BLaER1 (cell line): ENCODE measurements around the gene USP49.
"Not testable (repeated sequence)": the region's sequence is repeated elsewhere in the genome, so short reads cannot be mapped to it uniquely, and the experiment has no call there.

Experiments used
- H3K27ac ChIP-seq: shearing (Covaris generic); formaldehyde crosslinking; 2 replicates; pipeline ENCODE4 v1.8.1; 2022
- H3K27me3 ChIP-seq: shearing (Covaris generic); formaldehyde crosslinking; 2 replicates; pipeline ENCODE4 v1.8.1; 2022
- H3K36me3 ChIP-seq: shearing (Covaris generic); formaldehyde crosslinking; 2 replicates; pipeline ENCODE4 v1.8.1; 2022
- H3K4me1 ChIP-seq: shearing (Covaris generic); formaldehyde crosslinking; 2 replicates; pipeline ENCODE4 v1.8.1; 2022
- H3K4me2 ChIP-seq: shearing (Covaris generic); formaldehyde crosslinking; 2 replicates; pipeline ENCODE4 v1.8.1; 2022
- H3K4me3 ChIP-seq: shearing (Covaris generic); formaldehyde crosslinking; 2 replicates; pipeline ENCODE4 v1.8.1; 2022
- H3K9ac ChIP-seq: shearing (Covaris generic); formaldehyde crosslinking; 2 replicates; pipeline ENCODE4 v1.8.1; 2022
- H3K9me3 ChIP-seq: shearing (Covaris generic); formaldehyde crosslinking; 2 replicates; pipeline ENCODE4 v1.8.1; 2022
- H4K20me1 ChIP-seq: shearing (Covaris generic); formaldehyde crosslinking; 2 replicates; pipeline ENCODE4 v1.8.1; 2022
- Cebpa-rat ChIP-seq: shearing (Covaris generic); IDR thresholded peaks from 2 replicates; pipeline ENCODE4 v1.8.1; 2022

The USP49 gene

DNA sequence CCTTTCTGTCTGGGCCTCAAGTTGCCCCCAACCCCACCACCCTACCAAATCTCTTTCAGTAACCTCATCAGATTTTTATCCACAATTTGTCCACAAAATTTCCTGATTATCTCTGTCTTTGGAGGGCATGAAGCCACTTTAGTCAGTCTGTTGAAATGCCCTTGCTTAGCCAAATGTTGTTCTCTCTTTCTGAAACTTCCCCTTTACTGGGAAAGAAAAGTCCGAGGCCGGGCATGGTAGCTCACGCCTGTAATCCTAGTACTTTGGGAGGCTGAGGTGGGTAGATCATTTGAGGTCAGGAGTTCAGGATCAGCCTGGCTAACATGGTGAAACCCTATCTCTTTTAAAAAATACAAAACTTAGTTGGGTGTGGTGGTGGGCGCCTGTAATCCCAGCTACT, 73.9 kb downstream of the USP49 start:
- no peak overlapping the region for H3K27ac ChIP-seq
- no peaks in the 10 kb centered on the region for H3K27me3 ChIP-seq
- H3K4me1 ChIP-seq = no peaks in the 10 kb centered on the region
- peaks cover 33% of the 10 kb centered on the region; the same call in 1 of the 2 replicates for H4K20me1 ChIP-seq
- no peak overlapping the region for H3K9ac ChIP-seq
- H3K4me2 ChIP-seq = no peak overlapping the region
- no peaks in the 10 kb centered on the region for H3K9me3 ChIP-seq
- H3K4me3 ChIP-seq = no peak overlapping the region
- no peak for TF ChIP-seq Cebpa-rat
- peaks cover 42% of the 10 kb centered on the region for H3K36me3 ChIP-seq

DNA sequence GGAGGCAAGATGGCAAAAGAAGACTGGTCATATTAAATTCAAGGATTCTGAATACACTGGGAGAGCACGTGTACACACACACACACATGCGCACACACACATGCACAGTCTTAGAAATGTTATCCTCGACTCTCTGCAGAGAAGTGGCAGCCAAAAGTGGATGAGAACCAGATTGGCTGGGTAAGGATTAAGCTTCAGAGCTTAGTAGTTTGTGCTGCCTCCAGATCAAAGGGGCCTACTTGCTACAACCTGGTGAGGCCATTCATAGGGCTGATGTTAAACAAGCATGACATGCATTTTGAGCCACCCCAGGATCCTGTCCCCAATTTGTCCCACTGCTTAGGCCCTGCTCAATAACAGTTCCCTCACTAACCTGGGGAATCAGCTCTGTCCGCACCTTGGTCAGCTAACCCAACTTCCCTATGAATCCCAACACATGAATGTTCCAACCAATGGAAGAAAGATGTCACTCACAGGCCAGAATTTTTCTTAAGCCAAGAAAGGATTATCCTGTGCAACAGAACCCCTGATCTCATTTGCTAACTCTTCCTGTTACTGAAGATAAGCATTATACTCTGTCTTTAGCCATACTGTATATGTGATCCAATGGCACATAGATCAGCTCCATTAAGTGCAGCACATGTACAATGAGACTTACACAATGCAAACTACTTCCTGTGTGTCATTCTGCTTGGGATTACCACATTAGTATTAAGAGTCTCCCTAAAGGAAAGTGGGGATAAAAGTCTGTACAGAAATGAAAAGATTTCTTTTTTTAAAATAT, 76.7 kb downstream of the USP49 start:
- no peak overlapping the region for H3K4me3 ChIP-seq
- H3K9me3 ChIP-seq = no peaks in the 10 kb centered on the region
- H3K27me3 ChIP-seq = no peaks in the 10 kb centered on the region
- H3K4me2 ChIP-seq = no peak overlapping the region
- H3K36me3 ChIP-seq = peaks cover 45% of the 10 kb centered on the region
- peaks cover 28% of the 10 kb centered on the region; the same call in 1 of the 2 replicates for H4K20me1 ChIP-seq
- no peak overlapping the region for H3K9ac ChIP-seq
- H3K27ac ChIP-seq = no peak overlapping the region
- H3K4me1 ChIP-seq = no peaks in the 10 kb centered on the region
- TF ChIP-seq Cebpa-rat = no peak

DNA sequence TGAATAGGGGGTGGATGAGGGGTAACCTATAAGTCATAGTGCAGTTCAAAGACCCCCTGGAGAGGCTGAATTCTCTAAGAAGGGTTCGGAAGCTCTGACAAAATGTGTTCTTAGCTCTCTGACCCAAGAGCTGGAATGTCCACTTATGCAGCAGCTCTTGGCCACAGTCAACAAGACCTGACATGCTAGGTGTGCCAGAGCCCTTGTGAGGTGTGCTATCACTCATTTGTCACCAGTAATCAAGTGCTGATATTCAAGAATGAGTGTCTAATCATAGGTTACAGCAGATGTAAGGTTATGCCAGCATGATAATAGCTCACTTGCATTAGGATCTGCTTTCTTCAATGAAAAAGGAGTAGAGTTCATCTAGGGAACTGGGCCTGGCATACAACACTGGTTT, 79.6 kb downstream of the USP49 start:
- Histone ChIP-seq H3K9ac (no peak overlapping the region), H3K36me3 (peaks cover 32% of the 10 kb centered on the region), H3K9me3 (no peaks in the 10 kb centered on the region), H3K4me2 (no peak overlapping the region), H3K27me3 (no peaks in the 10 kb centered on the region), H3K4me1 (no peaks in the 10 kb centered on the region), H3K4me3 (no peak overlapping the region), H3K27ac (no peak overlapping the region), H4K20me1 (peaks cover 15% of the 10 kb centered on the region; the same call in 1 of the 2 replicates)
- TF ChIP-seq Cebpa-rat = no peak

DNA sequence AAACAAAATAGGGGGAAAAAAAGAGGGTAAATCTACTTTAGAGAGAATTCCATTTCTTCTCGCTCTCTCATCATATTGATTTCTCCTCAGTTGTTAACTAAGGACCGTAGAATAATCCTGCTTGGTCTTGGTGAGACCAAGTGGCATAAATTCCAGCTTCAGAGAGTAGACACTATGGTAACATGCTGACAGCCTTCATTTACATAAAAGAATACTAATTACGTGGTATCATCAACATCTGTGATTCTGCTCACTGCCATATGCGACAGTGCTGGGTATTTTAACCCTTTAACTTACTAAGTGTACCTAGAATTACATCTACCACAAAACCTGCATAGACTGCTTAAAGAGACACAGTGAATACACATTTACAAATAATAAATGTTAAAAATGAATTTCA, 80.5 kb downstream of the USP49 start:
- H3K4me2 ChIP-seq = no peak overlapping the region

DNA sequence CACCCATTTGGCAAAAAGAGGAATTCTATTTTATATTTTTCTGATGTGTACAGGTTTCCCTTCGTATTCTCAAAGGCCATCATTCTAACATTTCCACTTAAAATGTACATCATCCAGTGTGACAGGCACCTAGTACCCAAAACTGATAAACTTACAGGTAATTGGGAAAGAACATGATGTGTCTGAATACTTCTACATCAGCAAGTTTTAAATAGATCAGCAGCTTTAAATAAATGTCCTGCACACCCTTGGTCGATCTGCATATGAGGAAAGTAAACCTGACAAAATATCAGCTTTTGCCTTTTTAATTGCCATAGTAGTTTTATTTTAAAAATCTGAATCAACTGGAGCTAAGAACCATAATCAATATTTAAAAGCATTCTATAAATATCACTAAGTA, 81.2 kb downstream of the USP49 start:
- Histone ChIP-seq H3K4me3 (no peak overlapping the region), H3K27me3 (no peaks in the 10 kb centered on the region), H3K36me3 (peaks cover 32% of the 10 kb centered on the region), H3K9me3 (no peaks in the 10 kb centered on the region), H3K27ac (no peak overlapping the region), H3K9ac (no peak overlapping the region), H4K20me1 (peaks cover 15% of the 10 kb centered on the region; the same call in 1 of the 2 replicates), H3K4me1 (no peaks in the 10 kb centered on the region), H3K4me2 (no peak overlapping the region)
- no peak for TF ChIP-seq Cebpa-rat

More for the DNA sequence above, 80.5 kb downstream of the USP49 start:
- H3K36me3 ChIP-seq = peaks cover 32% of the 10 kb centered on the region
- TF ChIP-seq Cebpa-rat = no peak
- H3K9me3 ChIP-seq = no peaks in the 10 kb centered on the region
- peaks cover 15% of the 10 kb centered on the region; the same call in 1 of the 2 replicates for H4K20me1 ChIP-seq
- no peak overlapping the region for H3K27ac ChIP-seq
- no peaks in the 10 kb centered on the region for H3K4me1 ChIP-seq
- H3K9ac ChIP-seq = no peak overlapping the region
- no peaks in the 10 kb centered on the region for H3K27me3 ChIP-seq
- no peak overlapping the region for H3K4me3 ChIP-seq

DNA sequence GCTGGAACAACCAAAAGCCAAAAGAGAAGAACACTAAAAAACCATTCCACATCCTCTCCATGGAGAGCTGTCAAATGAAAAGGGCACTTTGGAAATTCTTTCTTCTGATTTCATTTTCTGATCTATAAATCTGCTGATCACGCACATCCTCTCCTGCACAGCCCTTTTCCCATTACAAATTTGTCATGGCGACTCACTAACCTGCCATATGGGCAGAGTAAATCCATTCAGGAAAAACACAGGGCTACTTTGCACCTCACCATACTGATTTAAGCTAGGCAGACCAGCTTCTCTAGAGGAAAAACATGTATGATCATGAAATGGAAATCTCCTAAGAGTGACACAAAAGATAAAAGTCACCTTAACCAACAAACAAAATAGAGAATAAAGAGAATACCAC, 81.7 kb downstream of the USP49 start:
- Histone ChIP-seq H4K20me1 (peaks cover 15% of the 10 kb centered on the region; the same call in 1 of the 2 replicates), H3K27ac (no peak overlapping the region), H3K9ac (no peak overlapping the region), H3K4me1 (no peaks in the 10 kb centered on the region), H3K36me3 (peaks cover 28% of the 10 kb centered on the region), H3K9me3 (no peaks in the 10 kb centered on the region), H3K4me2 (no peak overlapping the region), H3K27me3 (no peaks in the 10 kb centered on the region), H3K4me3 (no peak overlapping the region)
- no peak for TF ChIP-seq Cebpa-rat

DNA sequence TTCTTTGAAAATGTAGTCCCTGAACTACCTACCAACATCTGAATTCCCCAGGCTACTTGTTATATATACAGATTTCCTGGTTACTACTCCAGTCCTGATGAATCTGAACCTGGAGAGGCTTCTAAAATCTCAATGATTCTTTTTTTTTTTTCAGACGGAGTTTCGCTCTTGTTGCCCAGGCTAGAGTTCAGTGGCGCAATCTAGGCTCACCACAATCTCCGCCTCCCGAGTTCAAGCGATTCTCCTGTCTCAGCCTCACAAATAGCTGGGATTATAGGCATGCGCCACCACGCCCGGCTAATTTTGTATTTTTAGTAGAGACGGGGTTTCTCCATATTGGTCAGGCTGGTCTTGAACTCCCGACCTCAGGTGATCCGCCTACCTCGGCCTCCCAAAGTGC, 83.2 kb downstream of the USP49 start:
- not testable (repeated sequence) for H3K4me1 ChIP-seq, H3K9ac ChIP-seq, H3K27me3 ChIP-seq, H3K27ac ChIP-seq, H3K4me2 ChIP-seq, H3K9me3 ChIP-seq, H3K4me3 ChIP-seq
- peaks cover 14% of the 10 kb centered on the region; the same call in 1 of the 2 replicates for H4K20me1 ChIP-seq
- peaks cover 25% of the 10 kb centered on the region for H3K36me3 ChIP-seq

DNA sequence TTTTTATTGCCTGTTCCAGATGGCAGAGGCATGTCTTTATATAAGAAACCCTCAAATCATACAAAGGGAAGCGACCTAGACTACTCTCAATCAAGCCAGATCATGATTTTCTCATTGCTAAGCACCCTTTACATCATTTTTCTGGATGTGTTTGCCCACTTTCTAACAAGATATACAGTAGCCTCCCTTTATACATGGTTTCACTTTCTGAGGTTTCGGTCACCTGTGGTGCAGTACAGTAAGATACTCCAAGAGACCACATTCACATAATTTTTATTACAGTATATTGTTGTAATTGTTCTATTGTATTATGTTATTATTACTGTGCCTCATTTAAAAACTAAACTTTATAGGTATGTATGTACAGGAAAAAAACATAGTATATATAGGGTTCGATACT, 84.1 kb downstream of the USP49 start:
- Histone ChIP-seq H4K20me1 (peaks cover 13% of the 10 kb centered on the region; the same call in 1 of the 2 replicates), H3K4me2 (no peak overlapping the region), H3K9ac (no peak overlapping the region), H3K4me3 (no peak overlapping the region), H3K36me3 (peaks cover 31% of the 10 kb centered on the region), H3K27me3 (no peaks in the 10 kb centered on the region), H3K4me1 (no peaks in the 10 kb centered on the region), H3K27ac (no peak overlapping the region), H3K9me3 (no peaks in the 10 kb centered on the region)
- no peak for TF ChIP-seq Cebpa-rat

DNA sequence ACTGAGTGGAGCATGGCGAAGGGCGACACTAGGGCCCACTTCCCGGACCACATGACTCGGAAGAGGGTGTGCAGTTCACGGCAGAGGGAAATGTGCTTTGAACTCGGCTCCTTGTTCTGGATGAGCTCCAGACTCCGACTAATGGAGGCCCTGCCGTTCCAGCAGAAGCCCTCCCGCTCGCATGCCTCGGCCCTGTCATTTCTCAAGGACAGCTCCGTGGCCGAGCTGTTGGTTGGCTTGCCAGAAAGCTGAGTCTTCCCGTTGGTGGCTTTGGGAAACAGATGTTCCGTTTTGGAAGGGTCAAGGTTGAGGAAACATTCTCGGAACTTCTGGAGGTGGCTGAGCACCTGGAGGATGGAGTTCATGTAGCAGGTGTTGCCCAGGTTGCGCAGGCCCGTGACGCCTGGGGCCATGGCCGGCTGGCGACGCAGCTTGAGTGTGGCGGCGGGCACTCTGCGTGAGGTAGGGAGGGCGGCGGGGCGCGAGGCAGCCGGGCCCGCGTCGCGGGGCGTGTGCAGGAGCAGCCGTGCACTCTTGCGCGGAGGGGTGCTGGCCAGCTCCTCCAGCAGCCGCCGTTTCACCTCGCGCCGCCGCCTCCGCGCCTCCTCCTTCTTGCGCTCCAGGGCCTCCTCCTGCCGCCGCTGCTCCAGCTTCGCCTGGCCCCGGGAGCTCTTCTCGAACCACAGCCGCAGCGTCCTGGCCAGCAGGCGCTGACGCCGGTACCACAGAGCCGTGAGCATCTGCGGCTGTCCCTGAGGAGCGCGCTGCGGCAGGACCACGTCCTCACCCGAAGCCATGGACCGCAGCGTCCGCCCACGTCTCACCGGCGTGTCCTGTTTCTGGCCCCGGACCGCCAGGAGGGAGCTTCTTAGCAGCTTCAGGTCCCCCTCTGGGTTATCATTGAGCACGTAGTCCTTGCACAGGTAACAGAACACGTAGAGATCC, 89.1 kb downstream of the USP49 start:
- H3K27ac ChIP-seq = no peak overlapping the region
- peaks cover 39% of the 10 kb centered on the region for H4K20me1 ChIP-seq
- TF ChIP-seq Cebpa-rat = no peak
- no peaks in the 10 kb centered on the region for H3K9me3 ChIP-seq
- H3K27me3 ChIP-seq = no peaks in the 10 kb centered on the region
- peaks cover 59% of the 10 kb centered on the region for H3K36me3 ChIP-seq
- H3K4me2 ChIP-seq = no peak overlapping the region
- no peak overlapping the region for H3K9ac ChIP-seq
- H3K4me1 ChIP-seq = no peaks in the 10 kb centered on the region
- H3K4me3 ChIP-seq = no peak overlapping the region

DNA sequence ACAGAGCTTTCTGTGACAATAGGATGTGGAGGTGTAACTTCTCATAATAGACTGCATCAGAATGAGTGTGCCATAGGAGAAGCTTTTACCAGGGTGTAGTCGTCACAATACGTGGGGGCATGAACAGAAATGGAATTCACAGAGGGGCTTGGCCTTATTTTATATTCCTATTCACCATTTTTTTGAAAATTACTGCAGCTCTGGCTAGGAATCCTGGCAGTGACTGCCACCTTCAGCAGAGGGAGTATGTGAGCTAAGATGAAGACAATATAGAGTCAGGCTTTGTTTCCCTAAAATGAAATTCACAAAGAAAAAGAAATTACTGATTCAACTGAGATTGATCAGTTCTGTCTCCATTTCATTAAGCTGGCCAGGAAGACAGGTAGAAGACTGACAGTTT, 93.8 kb downstream of the USP49 start:
- no peaks in the 10 kb centered on the region for H3K4me1 ChIP-seq
- no peak for TF ChIP-seq Cebpa-rat
- no peak overlapping the region for H3K4me3 ChIP-seq
- no peak overlapping the region for H3K4me2 ChIP-seq
- H3K9ac ChIP-seq = no peak overlapping the region
- H3K36me3 ChIP-seq = peaks cover 90% of the 10 kb centered on the region
- H4K20me1 ChIP-seq = peaks cover 49% of the 10 kb centered on the region
- H3K27ac ChIP-seq = no peak overlapping the region
- H3K27me3 ChIP-seq = no peaks in the 10 kb centered on the region
- H3K9me3 ChIP-seq = no peaks in the 10 kb centered on the region
